NCI-H2107 (cell line): ENCODE measurements around the gene TTN.
"Not testable (repeated sequence)": the region's sequence is repeated elsewhere in the genome, so short reads cannot be mapped to it uniquely, and the experiment has no call there.

Experiments used
- DNase-seq: peaks from one replicate; lab custom pipeline; 2025; lab: John Stamatoyannopoulos, UW

TTN gene

GRCh38 chr2:178733975-178734374, 73.2 kb downstream of the TTN start:
- no peak for DNase-seq

- no peak for DNase-seq
Observed at GRCh38 chr2:178732913-178733312, 74.3 kb downstream of the TTN start.

- no peak for DNase-seq
Observed at GRCh38 chr2:178731300-178731699, 75.9 kb downstream of the TTN start.

- no peak for DNase-seq
Observed at GRCh38 chr2:178730049-178730448, 77.2 kb downstream of the TTN start.

GRCh38 chr2:178723786-178724346, 83.4 kb downstream of the TTN start:
- no peak for DNase-seq

GRCh38 chr2:178722296-178722695, 84.9 kb downstream of the TTN start:
- DNase-seq = no peak

GRCh38 chr2:178718988-178719387, 88.2 kb downstream of the TTN start:
- no peak for DNase-seq

- no peak for DNase-seq
Observed at GRCh38 chr2:178718283-178718682, 88.9 kb downstream of the TTN start.

- DNase-seq = no peak
Observed at GRCh38 chr2:178716394-178716793, 90.8 kb downstream of the TTN start.

- DNase-seq = no peak
Observed at GRCh38 chr2:178715366-178715765, 91.9 kb downstream of the TTN start.

GRCh38 chr2:178707476-178707875, 99.7 kb downstream of the TTN start:
- no peak for DNase-seq

GRCh38 chr2:178704876-178705275, 102.3 kb downstream of the TTN start:
- no peak for DNase-seq

- no peak for DNase-seq
Observed at GRCh38 chr2:178702361-178702760, 104.9 kb downstream of the TTN start.

- no peak for DNase-seq
Observed at GRCh38 chr2:178700922-178701342, 106.3 kb downstream of the TTN start.

- no peak for DNase-seq
Observed at GRCh38 chr2:178700136-178700535, 107.1 kb downstream of the TTN start.

- DNase-seq = no peak
Observed at GRCh38 chr2:178692845-178693244, 114.4 kb downstream of the TTN start.

- DNase-seq = no peak
Observed at GRCh38 chr2:178689808-178690207, 117.4 kb downstream of the TTN start.

- DNase-seq = no peak
Observed at GRCh38 chr2:178683877-178684276, 123.3 kb downstream of the TTN start.

GRCh38 chr2:178681081-178681480, 126.1 kb downstream of the TTN start:
- DNase-seq = no peak

- no peak for DNase-seq
Observed at GRCh38 chr2:178679891-178680290, 127.3 kb downstream of the TTN start.

GRCh38 chr2:178677599-178677998, 129.6 kb downstream of the TTN start:
- no peak for DNase-seq

GRCh38 chr2:178676046-178676445, 131.2 kb downstream of the TTN start:
- DNase-seq = no peak

GRCh38 chr2:178674122-178674521, 133.1 kb downstream of the TTN start:
- no peak for DNase-seq

GRCh38 chr2:178666458-178666857, 140.8 kb downstream of the TTN start:
- no peak for DNase-seq

GRCh38 chr2:178658480-178658879, 148.7 kb downstream of the TTN start:
- not testable (repeated sequence) for DNase-seq
